HG02759 (cell line): ENCODE data around the gene PPP1R36.
"Not testable (repeated sequence)": the region's sequence is repeated elsewhere in the genome, so short reads cannot be mapped to it uniquely, and the experiment has no call there.

ENCODE experiments used
- ATAC-seq: cut with Tn5 transposase; IDR thresholded peaks from one replicate; pipeline ENCODE4 v1.9.1; 2021; ENCODE audit warnings: mild to moderate bottlenecking, moderate library complexity; ENCODE audit not compliant: unreplicated experiment

The PPP1R36 gene

DNA sequence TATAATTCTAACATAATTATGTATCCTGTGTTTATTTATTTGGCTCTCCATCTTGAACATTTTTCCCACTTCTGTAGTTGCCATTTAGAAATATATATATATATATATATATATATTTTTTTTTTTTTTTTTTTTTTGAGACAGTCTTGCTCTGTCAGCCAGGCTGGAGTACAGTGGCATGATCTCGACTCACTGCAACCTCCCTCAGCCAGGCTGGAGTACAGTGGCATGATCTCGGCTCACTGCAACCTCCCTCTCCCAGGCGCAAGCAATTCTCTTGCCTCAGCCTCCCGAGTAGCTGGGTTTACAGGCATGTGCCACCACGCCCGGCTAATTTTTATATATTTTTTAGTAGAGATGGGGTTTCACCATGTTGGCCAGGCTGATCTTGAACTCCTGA lies 32.1 kb upstream of the PPP1R36 start:
- not testable (repeated sequence) for ATAC-seq

DNA sequence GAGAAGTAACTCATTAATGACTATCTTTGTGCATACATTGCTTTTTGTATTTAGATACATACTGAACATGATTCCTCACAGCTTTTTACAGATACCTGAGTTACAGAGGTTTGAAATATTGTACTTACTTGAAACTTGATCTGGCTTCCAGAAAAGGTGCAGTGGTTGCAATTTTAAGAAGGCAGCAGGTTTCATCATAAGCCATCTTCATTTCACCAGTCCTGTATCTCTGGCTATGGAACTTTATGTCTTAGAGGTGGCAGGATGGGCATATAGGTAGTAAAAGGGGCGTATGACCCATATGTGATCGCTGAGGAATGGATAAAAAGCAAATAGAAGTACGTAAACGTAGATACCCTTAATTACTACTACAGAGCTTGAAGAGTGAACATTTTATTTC lies 31.5 kb upstream of the PPP1R36 start:
- ATAC-seq: no peak

DNA sequence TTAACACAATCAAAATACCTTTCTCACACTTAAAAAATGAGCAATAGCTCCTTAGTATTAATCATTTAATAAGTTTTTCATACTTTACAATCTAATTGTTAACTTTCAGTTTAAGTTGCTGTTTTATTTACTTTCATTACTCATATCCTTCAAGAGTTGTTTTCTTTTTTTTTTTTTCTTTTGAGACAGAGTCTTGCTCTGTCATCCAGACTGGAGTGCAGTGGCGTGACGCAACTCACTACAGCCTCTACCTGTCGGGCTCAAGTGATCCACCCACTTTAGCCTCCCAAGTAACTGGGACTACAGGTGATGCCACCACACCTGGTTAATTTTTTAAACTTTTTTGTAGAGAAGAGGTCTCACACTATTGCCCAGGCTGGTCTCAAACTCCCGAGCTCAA lies 29.1 kb upstream of the PPP1R36 start:
- no peak for ATAC-seq

DNA sequence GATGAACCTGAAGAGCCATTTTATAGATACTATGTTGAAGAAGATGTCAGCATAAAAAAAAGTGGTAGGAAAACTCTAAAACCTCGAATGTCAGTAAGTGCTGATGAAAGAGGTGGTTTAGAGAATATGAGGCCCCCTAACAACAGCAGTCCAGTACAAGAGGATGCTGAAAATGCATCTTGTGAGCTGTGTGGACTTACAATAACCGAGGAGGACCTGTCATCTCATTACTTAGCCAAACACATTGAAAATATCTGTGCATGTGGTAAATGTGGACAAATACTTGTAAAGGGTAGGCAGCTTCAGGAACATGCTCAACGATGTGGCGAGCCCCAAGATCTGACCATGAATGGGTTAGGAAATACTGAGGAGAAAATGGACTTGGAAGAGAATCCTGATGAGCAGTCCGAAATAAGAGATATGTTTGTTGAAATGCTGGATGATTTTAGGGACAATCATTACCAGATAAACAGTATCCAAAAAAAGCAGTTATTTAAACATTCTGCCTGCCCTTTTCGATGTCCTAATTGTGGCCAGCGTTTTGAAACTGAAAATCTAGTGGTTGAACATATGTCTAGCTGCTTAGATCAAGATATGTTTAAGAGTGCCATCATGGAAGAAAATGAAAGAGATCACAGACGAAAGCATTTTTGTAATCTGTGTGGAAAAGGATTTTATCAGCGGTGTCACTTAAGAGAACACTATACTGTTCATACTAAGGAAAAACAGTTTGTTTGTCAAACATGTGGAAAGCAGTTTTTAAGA lies 27.0 kb upstream of the PPP1R36 start:
- ATAC-seq: no peak

DNA sequence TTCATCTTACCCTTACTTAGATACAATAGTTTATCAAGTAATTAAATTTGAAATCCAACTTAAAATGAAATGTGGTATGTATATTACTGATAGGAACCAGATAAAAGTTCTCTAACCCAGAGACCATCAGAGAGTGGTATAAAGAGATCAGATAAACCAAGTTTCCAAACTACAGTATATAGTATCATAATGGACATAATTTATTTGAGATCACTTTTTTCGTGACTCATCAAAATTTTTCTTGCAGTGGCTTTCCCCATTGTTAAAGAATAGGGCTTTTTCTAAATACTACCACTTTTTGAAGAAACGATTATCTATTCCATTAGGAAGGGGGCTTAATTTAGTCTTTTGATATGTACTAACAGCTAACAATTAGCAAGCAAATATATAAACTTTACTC lies 24.4 kb upstream of the PPP1R36 start:
- no peak for ATAC-seq

DNA sequence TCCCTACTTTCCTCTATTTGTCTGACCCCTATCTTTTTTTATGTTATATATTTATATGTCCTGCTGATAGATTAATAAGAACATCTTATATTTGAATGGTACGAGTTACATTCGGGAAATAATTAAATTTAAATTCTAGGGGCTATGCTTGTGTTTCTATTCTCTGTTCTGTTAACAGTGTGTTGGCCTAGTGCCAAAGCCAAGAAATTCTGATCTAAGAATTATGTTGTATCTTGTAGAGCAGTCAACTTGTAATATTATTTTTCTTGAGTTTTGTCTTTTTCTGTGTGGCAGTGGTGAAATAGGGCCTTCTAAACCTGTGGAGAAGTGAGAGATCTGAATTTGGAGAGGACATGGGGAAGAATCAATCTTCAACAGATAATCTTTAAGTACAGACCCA lies 18.2 kb upstream of the PPP1R36 start:
- no peak for ATAC-seq

DNA sequence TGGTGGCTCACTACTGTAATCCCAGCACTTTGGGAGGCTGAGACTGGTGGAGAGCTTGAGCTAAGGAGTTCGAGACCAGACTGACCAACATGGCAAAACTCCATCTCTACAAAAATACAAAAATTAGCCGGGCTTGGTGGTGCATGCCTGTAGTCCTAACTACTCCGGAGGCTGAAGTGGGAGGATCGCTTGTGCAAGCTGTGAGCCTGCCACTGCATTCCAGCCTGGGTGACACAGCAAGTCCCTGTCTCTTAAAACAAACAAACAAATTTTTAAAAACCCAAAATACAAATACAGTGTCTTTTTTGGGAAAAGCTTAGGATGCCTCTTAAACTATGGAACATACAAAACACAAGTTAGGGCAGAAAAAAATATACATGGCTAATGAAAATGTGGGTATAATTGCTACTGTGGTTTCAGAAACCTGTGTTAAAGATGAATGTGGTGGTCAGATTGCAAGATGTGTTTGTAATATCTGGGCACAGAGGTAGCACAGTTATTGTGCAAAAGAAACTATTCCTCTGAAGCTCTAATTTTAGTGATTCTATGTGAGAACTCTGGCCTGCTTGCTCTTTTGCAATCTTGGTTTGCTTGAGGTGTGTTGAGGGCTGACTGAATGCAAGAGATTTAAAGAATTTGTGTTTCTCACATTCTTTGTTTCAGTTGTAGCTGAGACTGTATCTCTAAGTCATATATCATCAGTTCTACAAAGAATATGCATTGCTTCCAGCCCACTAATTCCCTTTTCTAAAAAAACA lies 13.1 kb upstream of the PPP1R36 start:
- ATAC-seq: no peak

DNA sequence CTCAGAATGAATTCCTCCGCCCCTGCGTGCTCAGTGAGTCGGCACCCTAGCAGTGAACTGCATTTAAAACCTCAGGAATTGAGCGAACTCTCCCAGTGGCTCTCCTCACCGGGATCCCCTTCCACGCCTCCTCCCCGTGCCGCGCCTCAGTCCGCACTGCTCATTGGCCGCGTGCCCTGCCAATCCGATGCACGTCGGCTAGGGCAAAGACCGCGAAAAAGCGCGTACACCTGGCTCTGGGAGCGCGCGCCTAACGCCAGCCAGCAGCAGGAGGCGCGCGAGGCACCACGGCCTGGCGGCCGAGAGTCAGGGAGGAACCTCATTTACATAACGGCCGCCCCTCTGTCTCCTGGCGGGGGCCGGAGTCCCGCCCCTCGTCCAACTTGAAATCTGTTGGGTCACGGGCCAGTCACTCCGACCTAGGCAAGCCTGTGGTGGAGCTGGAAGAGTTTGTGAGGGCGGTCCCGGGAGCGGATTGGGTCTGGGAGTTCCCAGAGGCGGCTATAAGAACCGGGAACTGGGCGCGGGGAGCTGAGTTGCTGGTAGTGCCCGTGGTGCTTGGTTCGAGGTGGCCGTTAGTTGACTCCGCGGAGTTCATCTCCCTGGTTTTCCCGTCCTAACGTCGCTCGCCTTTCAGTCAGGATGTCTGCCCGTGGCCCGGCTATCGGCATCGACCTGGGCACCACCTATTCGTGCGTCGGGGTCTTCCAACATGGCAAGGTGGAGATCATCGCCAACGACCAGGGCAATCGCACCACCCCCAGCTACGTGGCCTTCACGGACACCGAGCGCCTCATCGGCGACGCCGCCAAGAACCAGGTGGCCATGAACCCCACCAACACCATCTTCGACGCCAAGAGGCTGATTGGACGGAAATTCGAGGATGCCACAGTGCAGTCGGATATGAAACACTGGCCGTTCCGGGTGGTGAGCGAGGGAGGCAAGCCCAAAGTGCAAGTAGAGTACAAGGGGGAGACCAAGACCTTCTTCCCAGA lies 9.3 kb upstream of the PPP1R36 start, which contains the start of gene HSPA2:
Gene HSPA2, plus strand, starts transcription at position 534 of the 995 bp plus-strand sequence. Its CDS starts 109 bp downstream, at position 643.
- peak; percentile 96 for ATAC-seq

DNA sequence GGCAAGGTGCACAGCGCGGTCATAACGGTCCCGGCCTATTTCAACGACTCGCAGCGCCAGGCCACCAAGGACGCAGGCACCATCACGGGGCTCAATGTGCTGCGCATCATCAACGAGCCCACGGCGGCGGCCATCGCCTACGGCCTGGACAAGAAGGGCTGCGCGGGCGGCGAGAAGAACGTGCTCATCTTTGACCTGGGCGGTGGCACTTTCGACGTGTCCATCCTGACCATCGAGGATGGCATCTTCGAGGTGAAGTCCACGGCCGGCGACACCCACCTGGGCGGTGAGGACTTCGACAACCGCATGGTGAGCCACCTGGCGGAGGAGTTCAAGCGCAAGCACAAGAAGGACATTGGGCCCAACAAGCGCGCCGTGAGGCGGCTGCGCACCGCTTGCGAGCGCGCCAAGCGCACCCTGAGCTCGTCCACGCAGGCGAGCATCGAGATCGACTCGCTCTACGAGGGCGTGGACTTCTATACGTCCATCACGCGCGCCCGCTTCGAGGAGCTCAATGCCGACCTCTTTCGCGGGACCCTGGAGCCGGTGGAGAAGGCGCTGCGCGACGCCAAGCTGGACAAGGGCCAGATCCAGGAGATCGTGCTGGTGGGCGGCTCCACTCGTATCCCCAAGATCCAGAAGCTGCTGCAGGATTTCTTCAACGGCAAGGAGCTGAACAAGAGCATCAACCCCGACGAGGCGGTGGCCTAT lies 8.3 kb upstream of the PPP1R36 start:
- ATAC-seq: no peak

DNA sequence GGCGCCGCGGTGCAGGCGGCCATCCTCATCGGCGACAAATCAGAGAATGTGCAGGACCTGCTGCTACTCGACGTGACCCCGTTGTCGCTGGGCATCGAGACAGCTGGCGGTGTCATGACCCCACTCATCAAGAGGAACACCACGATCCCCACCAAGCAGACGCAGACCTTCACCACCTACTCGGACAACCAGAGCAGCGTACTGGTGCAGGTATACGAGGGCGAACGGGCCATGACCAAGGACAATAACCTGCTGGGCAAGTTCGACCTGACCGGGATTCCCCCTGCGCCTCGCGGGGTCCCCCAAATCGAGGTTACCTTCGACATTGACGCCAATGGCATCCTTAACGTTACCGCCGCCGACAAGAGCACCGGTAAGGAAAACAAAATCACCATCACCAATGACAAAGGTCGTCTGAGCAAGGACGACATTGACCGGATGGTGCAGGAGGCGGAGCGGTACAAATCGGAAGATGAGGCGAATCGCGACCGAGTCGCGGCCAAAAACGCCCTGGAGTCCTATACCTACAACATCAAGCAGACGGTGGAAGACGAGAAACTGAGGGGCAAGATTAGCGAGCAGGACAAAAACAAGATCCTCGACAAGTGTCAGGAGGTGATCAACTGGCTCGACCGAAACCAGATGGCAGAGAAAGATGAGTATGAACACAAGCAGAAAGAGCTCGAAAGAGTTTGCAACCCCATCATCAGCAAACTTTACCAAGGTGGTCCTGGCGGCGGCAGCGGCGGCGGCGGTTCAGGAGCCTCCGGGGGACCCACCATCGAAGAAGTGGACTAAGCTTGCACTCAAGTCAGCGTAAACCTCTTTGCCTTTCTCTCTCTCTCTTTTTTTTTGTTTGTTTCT lies 7.6 kb upstream of the PPP1R36 start:
- ATAC-seq: no peak

DNA sequence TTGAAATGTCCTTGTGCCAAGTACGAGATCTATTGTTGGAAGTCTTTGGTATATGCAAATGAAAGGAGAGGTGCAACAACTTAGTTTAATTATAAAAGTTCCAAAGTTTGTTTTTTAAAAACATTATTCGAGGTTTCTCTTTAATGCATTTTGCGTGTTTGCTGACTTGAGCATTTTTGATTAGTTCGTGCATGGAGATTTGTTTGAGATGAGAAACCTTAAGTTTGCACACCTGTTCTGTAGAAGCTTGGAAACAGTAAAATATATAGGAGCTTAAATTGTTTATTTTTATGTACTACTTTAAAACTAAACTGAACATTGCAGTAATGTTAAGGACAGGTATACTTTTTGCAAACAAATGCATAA lies 6.9 kb upstream of the PPP1R36 start:
- no peak for ATAC-seq

DNA sequence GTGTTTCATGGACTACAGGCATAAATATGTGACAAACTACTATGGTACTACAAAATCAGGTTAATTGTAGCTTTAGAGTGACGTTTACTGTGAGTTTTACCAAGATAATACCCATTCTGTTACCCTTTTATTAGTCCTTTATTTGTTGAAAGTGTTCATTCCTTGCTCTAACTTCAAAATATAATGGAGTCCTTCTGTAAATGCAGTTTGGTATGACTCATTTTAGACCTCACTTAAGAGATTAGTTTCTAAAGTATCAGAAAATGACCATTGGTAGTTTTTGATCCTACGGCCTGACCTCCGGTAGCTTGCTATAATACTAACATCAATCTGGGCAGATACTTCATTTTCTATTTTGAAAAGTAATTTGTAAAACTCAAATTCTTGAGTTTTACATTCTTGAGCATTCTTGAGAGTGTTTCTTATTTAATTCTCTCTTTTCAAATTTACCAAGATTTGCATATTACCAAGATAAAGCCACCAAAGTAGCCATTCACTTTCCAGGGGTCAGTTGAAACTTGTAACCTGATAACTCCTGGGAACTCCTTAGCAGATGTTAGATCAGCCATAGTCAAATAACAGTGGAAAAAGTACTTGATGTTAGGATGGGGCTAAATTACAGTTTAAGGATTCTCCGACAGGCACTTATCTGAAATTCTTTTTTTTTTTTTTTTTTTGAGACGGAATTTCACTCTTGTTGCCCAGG lies 5.0 kb upstream of the PPP1R36 start:
- no peak for ATAC-seq

DNA sequence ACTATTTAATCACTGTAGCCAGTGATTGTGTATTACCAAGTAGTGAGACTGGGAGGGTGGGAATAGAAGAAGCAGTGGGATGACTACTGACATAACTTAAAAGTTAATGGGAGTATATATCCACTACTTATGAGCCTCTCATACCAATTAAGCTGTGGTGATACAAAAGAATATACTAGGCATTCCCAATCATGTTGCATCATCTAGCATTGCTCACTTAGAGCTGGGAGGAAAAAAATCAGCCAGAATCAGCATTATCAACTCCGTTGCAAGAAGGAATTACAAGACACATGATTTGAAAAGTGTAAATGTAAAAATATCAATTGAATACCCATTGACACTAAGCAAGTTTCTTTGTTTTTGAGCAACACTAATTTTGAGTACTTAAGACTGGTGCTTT lies 745 bp upstream of the PPP1R36 start:
- ATAC-seq: no peak

DNA sequence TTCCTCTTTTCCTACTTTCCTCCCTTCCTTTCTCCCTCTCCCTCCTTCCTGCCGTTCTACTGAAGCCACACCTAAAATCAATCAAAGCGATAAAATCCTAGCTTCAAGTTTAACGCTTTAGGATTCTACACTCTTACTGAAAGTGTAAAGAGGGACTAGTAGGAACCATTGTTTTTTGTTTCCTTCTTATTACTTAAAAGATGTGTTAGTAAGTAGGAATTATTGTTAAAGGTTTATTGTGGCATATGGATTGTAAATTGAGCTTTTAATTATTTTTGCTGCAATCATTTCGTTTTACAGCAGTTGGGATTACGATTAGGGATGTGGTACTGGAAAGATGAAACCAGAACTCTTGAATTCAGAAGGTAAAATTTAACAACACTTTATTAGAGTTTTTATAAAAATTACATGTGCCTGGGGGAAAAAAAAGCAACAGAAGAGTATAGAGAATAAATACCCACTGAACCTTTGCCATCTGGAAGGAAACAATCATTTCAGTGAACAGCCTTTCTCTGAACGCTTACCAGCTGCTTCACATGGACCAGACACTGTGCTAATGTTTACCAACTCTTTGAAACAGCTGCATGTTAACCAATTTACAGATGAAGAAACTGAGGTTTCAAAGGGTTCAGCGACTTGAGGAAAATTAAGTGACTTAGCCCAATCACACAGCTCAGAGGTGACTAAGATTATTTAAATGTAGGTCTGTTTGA lies 1.0 kb downstream of the PPP1R36 start:
- no peak for ATAC-seq

DNA sequence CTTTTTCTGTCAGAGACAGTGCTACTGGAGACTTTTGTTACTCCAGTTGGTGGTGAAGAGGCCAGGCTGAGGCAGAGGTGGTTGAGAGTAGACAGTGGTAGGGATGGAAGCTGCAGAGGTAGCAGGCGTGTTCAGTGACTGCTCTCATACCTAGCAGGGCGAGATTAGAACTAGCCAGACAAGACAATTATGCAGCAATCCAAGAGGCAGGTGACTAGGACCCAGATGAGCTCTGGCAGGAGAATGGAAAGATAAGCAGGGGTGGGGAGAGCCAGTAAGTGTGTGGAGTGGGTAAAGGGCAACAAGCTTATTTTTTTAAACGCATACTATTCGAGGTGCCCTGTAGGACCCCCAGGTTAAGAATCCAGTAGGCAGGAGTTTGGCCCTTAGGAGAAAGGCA lies 4.8 kb downstream of the PPP1R36 start:
- ATAC-seq: no peak

DNA sequence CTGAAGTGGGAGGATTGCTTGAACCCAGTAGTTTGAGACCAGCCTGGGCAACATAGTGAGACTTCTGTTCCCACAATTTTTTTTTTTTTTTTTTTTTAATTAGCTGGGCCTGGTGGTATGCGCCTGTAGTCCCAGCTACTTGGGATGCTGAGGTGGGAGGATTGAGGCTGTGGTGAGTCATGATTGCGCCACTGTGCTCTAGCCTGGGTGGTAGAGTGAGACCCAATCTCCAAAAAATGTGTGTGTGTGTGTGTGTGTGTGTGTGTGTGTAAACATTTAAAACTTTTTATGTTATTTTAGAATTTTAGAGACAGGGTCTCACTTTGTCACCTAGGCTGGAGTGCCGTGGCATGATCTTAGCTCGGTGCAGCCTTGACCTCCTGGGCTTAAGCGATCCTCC lies 6.8 kb downstream of the PPP1R36 start:
- no peak for ATAC-seq

DNA sequence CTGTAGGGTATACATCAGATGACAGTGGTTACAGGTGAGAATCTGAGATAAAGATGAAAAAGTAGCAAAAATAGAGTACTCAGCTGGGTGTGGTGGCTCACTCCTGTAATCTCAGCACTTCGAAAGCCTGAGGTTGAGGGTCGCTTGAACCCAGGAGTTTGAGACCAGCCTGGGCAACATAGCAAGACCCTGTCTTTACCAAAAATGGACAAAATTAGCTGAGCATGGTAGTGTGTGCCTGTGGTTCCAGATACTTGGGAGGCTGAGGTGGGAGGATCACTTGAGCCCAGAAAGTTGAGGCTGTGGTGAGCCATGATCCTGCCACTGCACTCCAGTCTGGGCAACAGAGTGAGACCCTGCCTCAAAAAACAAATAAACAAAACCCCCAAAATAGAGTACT lies 8.5 kb downstream of the PPP1R36 start:
- ATAC-seq: not testable (repeated sequence)

DNA sequence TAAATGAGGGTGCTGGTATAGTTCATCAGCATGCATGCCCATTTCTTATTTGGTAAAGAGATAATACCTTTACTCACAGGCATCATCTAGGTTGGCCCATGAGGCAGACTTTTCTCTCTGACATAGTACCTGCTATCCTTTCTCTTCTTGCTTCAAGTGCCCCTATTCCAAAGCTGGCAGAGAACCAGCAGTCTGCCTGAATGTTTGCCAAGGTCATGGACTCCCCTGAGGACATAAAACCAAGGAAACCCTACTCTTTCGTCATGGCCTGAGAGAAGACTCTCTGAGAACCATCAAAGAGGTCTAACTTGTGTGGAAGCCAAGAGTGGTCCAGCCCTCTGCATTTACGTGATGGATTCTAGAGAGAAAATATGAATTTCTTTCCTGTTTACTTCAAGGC lies 11.9 kb downstream of the PPP1R36 start:
- ATAC-seq: no peak
